Osteoblast (primary cell): Measurements from ENCODE around the gene PRG3. TPM values are rescaled to one million over a fixed set of nuclear protein-coding genes. Genes with fewer than 3 reads are reported as not detected.

Experiments
- DNase-seq: peaks from one replicate; pipeline ENCODE4 v3.0.0; 2011; ENCODE audit warnings: low spot score, mixed read lengths; ENCODE audit not compliant: insufficient read length; ENCODE audit errors: missing footprints
- H2AFZ ChIP-seq: 2 replicates; pipeline ENCODE4 v1.6.0; 2011; ENCODE audit warnings: mild to moderate bottlenecking, low read length
- H3K27ac ChIP-seq: 2 replicates; pipeline ENCODE4 v1.5.1; 2011; ENCODE audit warnings: mild to moderate bottlenecking, low read depth, low read length, moderate library complexity
- H3K27me3 ChIP-seq: 2 replicates; pipeline ENCODE4 v1.6.0; 2012; ENCODE audit warnings: mild to moderate bottlenecking, control low read depth, inconsistent platforms, low read length, moderate library complexity; ENCODE audit not compliant: insufficient read depth
- H3K36me3 ChIP-seq: 2 replicates; pipeline ENCODE4 v1.5.1; 2011; ENCODE audit warnings: mild to moderate bottlenecking, low read length, control low read depth, moderate library complexity; ENCODE audit not compliant: insufficient read depth
- H3K4me1 ChIP-seq: 2 replicates; pipeline ENCODE4 v1.5.1; 2011; ENCODE audit warnings: mild to moderate bottlenecking, low read length, control low read depth, moderate library complexity; ENCODE audit not compliant: insufficient read depth
- H3K4me2 ChIP-seq: 2 replicates; pipeline ENCODE4 v1.6.0; 2011; ENCODE audit warnings: mild to moderate bottlenecking, low read length; ENCODE audit not compliant: insufficient read depth
- H3K4me3 ChIP-seq: fragments of 200-600 bp; sonication (generic); 3 replicates; pipeline ENCODE4 v1.5.1; 2012; ENCODE audit warnings: mild to moderate bottlenecking, low read length, inconsistent platforms; ENCODE audit not compliant: insufficient read depth
- H3K79me2 ChIP-seq: 2 replicates; pipeline ENCODE4 v1.6.0; 2012; ENCODE audit warnings: mild to moderate bottlenecking, low read length, control low read depth, inconsistent platforms; ENCODE audit not compliant: insufficient read depth
- H3K9me3 ChIP-seq: 2 replicates; pipeline ENCODE4 v1.5.1; 2011; ENCODE audit warnings: low read depth, low read length, control low read depth
- H4K20me1 ChIP-seq: 2 replicates; pipeline ENCODE4 v1.6.0; 2012; ENCODE audit warnings: mild to moderate bottlenecking, low read length, control low read depth; ENCODE audit not compliant: insufficient read depth
- CTCF ChIP-seq: IDR thresholded peaks from 2 replicates; pipeline ENCODE4 v1.5.1; 2011; ENCODE audit warnings: mild to moderate bottlenecking, low read depth, low read length, moderate library complexity; ENCODE audit errors: extremely low read depth
- total RNA-seq: library from RNA; depleted of rRNA; stranded (reverse); fragments of >200 nt; gene quantifications from 2 replicates; pipeline ENCODE4 v1.2.3, GENCODE V29; 2012

Gene PRG3
- total RNA-seq, 1 donor, result not detected

DNA sequence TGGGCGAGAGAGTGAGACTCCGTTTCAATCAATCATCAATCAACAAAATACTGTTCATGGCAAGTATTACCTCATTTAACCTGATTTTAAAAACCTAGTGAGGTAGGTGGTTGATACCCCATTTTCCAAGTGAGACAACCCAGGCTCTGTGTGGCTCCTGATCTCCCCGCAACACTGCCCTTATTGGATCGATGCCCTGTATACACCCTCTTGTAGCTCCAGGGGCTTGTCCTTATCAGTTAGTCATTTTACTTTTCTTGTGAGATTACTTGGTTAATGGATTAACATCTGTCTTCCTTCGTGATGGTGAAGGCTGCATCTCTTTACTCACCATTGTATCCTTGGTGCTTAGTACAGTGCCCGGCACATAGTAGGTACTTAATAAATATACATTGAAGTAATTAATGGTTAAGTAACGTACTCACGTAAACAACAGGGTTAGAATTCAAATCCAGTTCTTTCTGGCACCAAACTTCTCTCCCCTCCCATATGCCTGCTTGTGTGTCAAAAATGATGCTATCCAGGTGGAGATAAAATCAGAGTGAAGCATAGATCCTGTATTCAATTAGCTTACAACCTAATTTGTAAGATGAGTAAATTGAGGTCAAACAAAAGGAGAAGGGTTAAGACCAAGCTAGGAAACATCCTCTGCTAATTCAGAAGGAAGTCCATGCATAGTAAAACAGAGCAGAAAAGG is 11.3 kb upstream of the PRG3 start:
- Histone ChIP-seq H3K27me3 (peaks cover 6% of the 10 kb centered on the region), H3K4me3 (no peak overlapping the region), H3K9me3 (no peaks in the 10 kb centered on the region), H4K20me1 (no peaks in the 10 kb centered on the region), H3K4me2 (no peak overlapping the region), H3K79me2 (no peaks in the 10 kb centered on the region), H3K4me1 (no peaks in the 10 kb centered on the region), H3K27ac (no peak overlapping the region), H2AFZ (no peak overlapping the region), H3K36me3 (no peaks in the 10 kb centered on the region)
- TF ChIP-seq CTCF, result no peak
- no peak for DNase-seq

GRCh38 chr11:57391539-57391938 is 10.6 kb upstream of the PRG3 start:
- Histone ChIP-seq H3K79me2 (no peaks in the 10 kb centered on the region), H3K27me3 (peaks cover 6% of the 10 kb centered on the region), H3K36me3 (no peaks in the 10 kb centered on the region), H3K9me3 (no peaks in the 10 kb centered on the region), H3K4me2 (no peak overlapping the region), H2AFZ (no peak overlapping the region), H3K27ac (no peak overlapping the region), H3K4me1 (no peaks in the 10 kb centered on the region), H3K4me3 (no peak overlapping the region), H4K20me1 (no peaks in the 10 kb centered on the region)
- TF ChIP-seq CTCF, result no peak
- no peak for DNase-seq

DNA sequence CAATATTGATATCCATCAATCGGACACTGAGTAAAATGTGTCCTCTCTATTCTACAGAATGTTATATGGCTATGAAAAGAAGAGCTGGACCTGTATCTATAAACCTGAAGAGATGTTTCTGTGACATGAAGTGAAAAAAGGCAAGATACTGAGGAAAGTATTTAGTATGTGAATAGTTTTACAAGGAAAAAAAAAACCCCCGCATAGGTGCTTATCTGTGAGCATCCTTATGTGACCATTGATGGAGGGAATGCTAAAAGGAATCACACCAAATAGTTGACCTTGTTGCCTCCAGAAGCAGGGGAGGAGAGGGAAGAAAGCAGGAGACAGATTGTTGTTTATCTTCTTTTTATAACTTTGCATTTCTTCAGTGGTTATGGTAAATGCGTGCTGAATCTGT is 10.2 kb upstream of the PRG3 start:
- H2AFZ ChIP-seq, result no peak overlapping the region

GRCh38 chr11:57390535-57390934 is 9.6 kb upstream of the PRG3 start, which contains the start of gene PRG2:
PRG2 (minus strand) TSS chr11:57390650; CDS start chr11:57389944, 706 bp downstream.
- no peaks in the 10 kb centered on the region for H4K20me1 ChIP-seq
- no peaks in the 10 kb centered on the region for H3K36me3 ChIP-seq
- no peaks in the 10 kb centered on the region for H3K79me2 ChIP-seq
- DNase-seq, result no peak
- no peak within 1 kb of the TSS for H3K4me2 ChIP-seq
- H3K27ac ChIP-seq, result no peak within 1 kb of the TSS
- peaks cover 11% of the 10 kb centered on the region for H3K27me3 ChIP-seq
- H3K4me1 ChIP-seq, result no peaks in the 10 kb centered on the region
- no peak within 1 kb of the TSS for H3K4me3 ChIP-seq
- H2AFZ ChIP-seq, result no peak within 1 kb of the TSS
- TF ChIP-seq CTCF, result no peak
- H3K9me3 ChIP-seq, result no peaks in the 10 kb centered on the region

More for the DNA sequence above, 10.2 kb upstream of the PRG3 start:
- H3K36me3 ChIP-seq, result no peaks in the 10 kb centered on the region
- no peaks in the 10 kb centered on the region for H3K79me2 ChIP-seq
- H3K27ac ChIP-seq, result no peak overlapping the region
- H3K27me3 ChIP-seq, result peaks cover 6% of the 10 kb centered on the region
- no peaks in the 10 kb centered on the region for H4K20me1 ChIP-seq
- no peak for DNase-seq
- H3K4me1 ChIP-seq, result no peaks in the 10 kb centered on the region
- H3K4me2 ChIP-seq, result no peak overlapping the region
- no peak overlapping the region for H3K4me3 ChIP-seq
- no peaks in the 10 kb centered on the region for H3K9me3 ChIP-seq
- TF ChIP-seq CTCF, result no peak
